Liver (tissue), 3 donors: Measurements from ENCODE around the gene RHOG.

Experiments
- ATF3 ChIP-seq: IDR thresholded peaks from 2 replicates; pipeline ENCODE4 v1.6.1; 2016; ENCODE audit warnings: antibody characterized with exemption
- CTCF ChIP-seq: fragments of 150-350 bp; IDR thresholded peaks from 2 replicates; pipeline ENCODE4 v1.5.1; 2017; ENCODE audit warnings: improper control_type of control experiment, low read depth, low read length; ENCODE audit not compliant: missing input control
- FOXA1 ChIP-seq: IDR thresholded peaks from 2 replicates; pipeline ENCODE4 v1.6.1; 2016; ENCODE audit warnings: antibody characterized with exemption
- JUND ChIP-seq, 2 donors: IDR thresholded peaks; 2 replicates each; pipeline ENCODE4 v1.6.1; 2016; ENCODE audit warnings: antibody characterized with exemption in 2 of 2
- MAX ChIP-seq: IDR thresholded peaks from 2 replicates; pipeline ENCODE4 v1.6.1; 2016; ENCODE audit warnings: antibody characterized with exemption
- RAD21 ChIP-seq, 2 donors: IDR thresholded peaks; 2 replicates each; pipeline ENCODE4 v1.6.1; 2016; ENCODE audit warnings: antibody characterized with exemption in 2 of 2, mild to moderate bottlenecking in 2 of 2
- REST ChIP-seq: IDR thresholded peaks from 2 replicates; pipeline ENCODE4 v1.6.1; 2016; ENCODE audit warnings: antibody characterized with exemption, mild to moderate bottlenecking
- SP1 ChIP-seq: IDR thresholded peaks from 2 replicates; pipeline ENCODE4 v1.6.1; 2018; ENCODE audit warnings: antibody characterized with exemption, mild to moderate bottlenecking
- YY1 ChIP-seq: IDR thresholded peaks from 2 replicates; pipeline ENCODE4 v1.6.1; 2016; ENCODE audit warnings: antibody characterized with exemption, mild to moderate bottlenecking
- ZBTB33 ChIP-seq: IDR thresholded peaks from 2 replicates; pipeline ENCODE4 v1.6.1; 2016; ENCODE audit warnings: antibody characterized with exemption
- donor health status: healthy.
- donor health status: healthy.

- TF ChIP-seq CTCF (no peak), REST (no peak), JUND (IDR thresholded peaks at IDR 0.05) (no peak), MAX (no peak), YY1 (no peak), SP1 (no peak), ZBTB33 (no peak), ATF3 (no peak), FOXA1 (no peak), RAD21 (IDR thresholded peaks at IDR 0.05) (no peak)
Measured at GRCh38 chr11:3888876-3889275, 48.1 kb upstream of the RHOG start.
